HCT116 (cell line): Measurements from ENCODE around the gene CNFN. TPM values are rescaled to one million over a fixed set of nuclear protein-coding genes. Genes with fewer than 3 reads are reported as not detected.

Experiments used
- ATAC-seq: fragments of 200-7000 bp; cut with Tn5 transposase; 2 replicates; pipeline ENCODE4 v1.9.1; 2020; ENCODE audit warnings: mild to moderate bottlenecking, moderate library complexity
- BruUV-seq: library from RNA; stranded (reverse); fragments of 400-500 nt; replicated peaks from 2 replicates; lab custom pipeline; 2021; lab: Mats Ljungman, UMichigan
- CTCF ChIA-PET: fragments of 300-600 bp; sonication (Branson Sonifier 250); formaldehyde crosslinking; loops from one replicate; lab custom pipeline; 2021; ENCODE audit warnings: antibody characterized with exemption; lab: Charles Lee
- POLR2A ChIA-PET: fragments of 300-600, 350-600 bp; sonication (Branson Sonifier 250); formaldehyde crosslinking; loops from one replicate; lab custom pipeline; 2021; ENCODE audit warnings: antibody characterized with exemption; lab: Charles Lee
- RAD21 ChIA-PET, 2 experiments: fragments of 300-600 bp; sonication (Branson Sonifier 250); formaldehyde crosslinking; loops; one replicate each; lab custom pipeline; 2023; ENCODE audit warnings: low total read pairs in 2 of 2; ENCODE audit not compliant: uncharacterized antibody in 2 of 2, unreplicated experiment in 2 of 2, low non-redundant PET in 1 of 2; lab: Charles Lee
- DNase-seq: peaks from one replicate; pipeline ENCODE4 v3.0.0-alpha.2; 2010; ENCODE audit warnings: low read depth, low spot score
- H2AFZ ChIP-seq: fragments of 200-600 bp; shearing (Covaris generic), sonication (generic); 2 replicates; pipeline ENCODE4 v1.6.1; 2017; ENCODE audit warnings: low read depth, mixed run types, mixed read lengths, antibody characterized with exemption, low read length; ENCODE audit not compliant: poor library complexity, severe bottlenecking
- H3K27ac ChIP-seq: 2 replicates; pipeline ENCODE4 v1.5.1; 2012; ENCODE audit warnings: low read depth, low read length
- H3K27me3 ChIP-seq: fragments of 200-600 bp; sonication (generic); 2 replicates; pipeline ENCODE4 v1.6.1; 2016; ENCODE audit warnings: mixed run types, low read length, mixed read lengths; ENCODE audit not compliant: insufficient read depth
- H3K36me3 ChIP-seq, 2 experiments: fragments of 200-500 bp in 1 of 2; fragments of 200-600 bp in 1 of 2; sonication (Bioruptor generic) in 1 of 2; sonication (generic) in 1 of 2; 2 replicates each; pipeline versions ENCODE4 v1.5.1 to v1.6.1; 2014 to 2016; ENCODE audit warnings: low read length in 2 of 2, inconsistent platforms in 1 of 2, mixed read lengths in 1 of 2, mixed run types in 1 of 2; ENCODE audit not compliant: insufficient read depth in 2 of 2, control insufficient read depth in 1 of 2
- H3K4me1 ChIP-seq, 2 experiments: fragments of 200-600 bp in 1 of 2; sonication (generic) in 1 of 2; 2 replicates each; pipeline versions ENCODE4 v1.5.1 to v1.6.1; 2012 to 2017; ENCODE audit warnings: low read length in 2 of 2, inconsistent platforms in 1 of 2, mild to moderate bottlenecking in 1 of 2, mixed read lengths in 1 of 2, mixed run types in 1 of 2, moderate library complexity in 1 of 2; ENCODE audit not compliant: insufficient read depth in 2 of 2, control insufficient read depth in 1 of 2
- H3K4me2 ChIP-seq: fragments of 200-600 bp; sonication (generic); 2 replicates; pipeline ENCODE4 v1.6.1; 2017; ENCODE audit warnings: mixed run types, low read length, mixed read lengths
- H3K4me3 ChIP-seq, 2 experiments: fragments of 200-600 bp in 1 of 2; sonication (generic) in 1 of 2; replicated peaks in 1 of 2; 2 replicates each; pipeline ENCODE4 v1.5.1; 2011 to 2016; ENCODE audit warnings: low read length in 2 of 2, control low read depth in 1 of 2, low read depth in 1 of 2, mild to moderate bottlenecking in 1 of 2, mixed read lengths in 1 of 2, mixed run types in 1 of 2
- H3K79me2 ChIP-seq: fragments of 200-600 bp; sonication (generic); 2 replicates; pipeline ENCODE4 v1.6.1; 2017; ENCODE audit warnings: mild to moderate bottlenecking, mixed run types, low read length, moderate library complexity, mixed read lengths; ENCODE audit not compliant: insufficient read depth
- H3K9ac ChIP-seq: fragments of 200-600 bp; sonication (generic); 2 replicates; pipeline ENCODE4 v1.6.1; 2016; ENCODE audit warnings: low read length, mixed read lengths
- H3K9me2 ChIP-seq: fragments of 200-600 bp; sonication (generic), shearing (Covaris generic); 2 replicates; pipeline ENCODE4 v1.6.1; 2017; ENCODE audit warnings: mixed run types, mild to moderate bottlenecking, moderate library complexity; ENCODE audit not compliant: insufficient read depth
- H3K9me3 ChIP-seq, 2 experiments: fragments of 200-500 bp in 1 of 2; fragments of 200-600 bp in 1 of 2; sonication (Bioruptor generic) in 1 of 2; sonication (generic) in 1 of 2; 2 replicates each; pipeline ENCODE4 v1.6.1; 2014 to 2017; ENCODE audit warnings: low read length in 2 of 2, mixed read lengths in 2 of 2, inconsistent platforms in 1 of 2, low read depth in 1 of 2, mild to moderate bottlenecking in 1 of 2, mixed run types in 1 of 2, moderate library complexity in 1 of 2; ENCODE audit not compliant: control insufficient read depth in 1 of 2, insufficient read depth in 1 of 2
- H4K20me1 ChIP-seq: fragments of 200-600 bp; sonication (generic), shearing (Covaris generic); 2 replicates; pipeline ENCODE4 v1.6.1; 2017; ENCODE audit warnings: mixed run types, mild to moderate bottlenecking, moderate library complexity; ENCODE audit not compliant: insufficient read depth
- CBX3 ChIP-seq: IDR thresholded peaks from 2 replicates; pipeline ENCODE4 v1.6.1; 2012; ENCODE audit warnings: low read depth
- CTCF ChIP-seq, 3 experiments: fragments of 200-600 bp in 1 of 3; sonication (generic) in 1 of 3; IDR thresholded peaks in 2 of 3; conservative IDR thresholded peaks in 1 of 3; 2 replicates each; pipeline ENCODE4 v1.5.1; 2012 to 2017; ENCODE audit warnings: low read depth in 2 of 3, low read length in 2 of 3, antibody characterized with exemption in 1 of 3, borderline replicate concordance in 1 of 3, control low read depth in 1 of 3, mild to moderate bottlenecking in 1 of 3, mixed read lengths in 1 of 3, mixed run types in 1 of 3, moderate library complexity in 1 of 3; ENCODE audit not compliant: insufficient read depth in 1 of 3
- EGR1 ChIP-seq: IDR thresholded peaks from 2 replicates; pipeline ENCODE4 v1.6.1; 2012; ENCODE audit warnings: low read depth
- ELF1 ChIP-seq: IDR thresholded peaks from 2 replicates; pipeline ENCODE4 v1.6.1; 2012; ENCODE audit warnings: low read depth, borderline replicate concordance
- EZH2phosphoT487 ChIP-seq: fragments of 200-600 bp; IDR thresholded peaks from 2 replicates; pipeline ENCODE4 v1.6.1; 2018; ENCODE audit warnings: antibody characterized with exemption, borderline replicate concordance
- FOSL1 ChIP-seq: IDR thresholded peaks from 2 replicates; pipeline ENCODE4 v1.6.1; 2012; ENCODE audit warnings: low read depth
- JUND ChIP-seq: IDR thresholded peaks from 2 replicates; pipeline ENCODE4 v1.6.1; 2012
- MAX ChIP-seq: IDR thresholded peaks from 2 replicates; pipeline ENCODE4 v1.6.1; 2012
- POLR2A ChIP-seq: IDR thresholded peaks from 2 replicates; pipeline ENCODE4 v1.7.0; 2011; ENCODE audit warnings: borderline replicate concordance; ENCODE audit not compliant: insufficient read depth, insufficient read length; ENCODE audit errors: extremely low read depth
- REST ChIP-seq: IDR thresholded peaks from 2 replicates; pipeline ENCODE4 v1.6.1; 2012; ENCODE audit warnings: low read depth
- SIN3A ChIP-seq: IDR thresholded peaks from 2 replicates; pipeline ENCODE4 v1.6.1; 2012; ENCODE audit warnings: low read depth
- SP1 ChIP-seq: IDR thresholded peaks from 2 replicates; pipeline ENCODE4 v1.6.1; 2012; ENCODE audit warnings: low read depth
- SRF ChIP-seq: IDR thresholded peaks from 2 replicates; pipeline ENCODE4 v1.6.1; 2012; ENCODE audit warnings: low read depth
- TCF7L2 ChIP-seq: IDR thresholded peaks from 2 replicates; pipeline ENCODE4 v1.7.0; 2011; ENCODE audit warnings: borderline replicate concordance, inconsistent platforms; ENCODE audit not compliant: insufficient read depth, insufficient read length; ENCODE audit errors: extremely low read depth
- ZFX ChIP-seq: fragments of 450-650 bp; IDR thresholded peaks from 2 replicates; pipeline ENCODE4 v1.6.1; 2017
- ZNF274 ChIP-seq: fragments of 200-500 bp; sonication (Bioruptor generic); IDR thresholded peaks from 2 replicates; pipeline ENCODE4 v1.6.1; 2014; ENCODE audit warnings: mild to moderate bottlenecking, low read depth, low read length, inconsistent platforms
- intact Hi-C: fragments of 100-400 bp; cut with micrococcal nuclease; formaldehyde crosslinking; loops from 2 replicates; pipeline ENCODE4 v1.10.0; 2022
- total RNA-seq: library from RNA; stranded (reverse); gene quantifications from one replicate; pipeline ENCODE4 v1.2.1, GENCODE V29; 2021; ENCODE audit not compliant: unreplicated experiment

The CNFN gene
- total RNA-seq, 1 experiment from 2014 or later: 13.9 TPM

GRCh38 chr19:42435316-42435715 lies 45.2 kb upstream of the CNFN start:
- POLR2A ChIA-PET: no interaction called here

More at GRCh38 chr19:42435316-42435715, 45.2 kb upstream of the CNFN start:
- RAD21 ChIA-PET: no interaction called here
- TF ChIP-seq MAX: no peak
- no peak for TF ChIP-seq EZH2phosphoT487
- TF ChIP-seq SP1: no peak
- no peak for TF ChIP-seq ZFX
- no peak for TF ChIP-seq EGR1
- no peak for TF ChIP-seq CBX3
- TF ChIP-seq TCF7L2: no peak
- TF ChIP-seq ELF1: no peak
- TF ChIP-seq ZNF274: no peak
- no peak for TF ChIP-seq POLR2A
- TF ChIP-seq SRF: no peak
- no peak for TF ChIP-seq JUND
- TF ChIP-seq FOSL1: no peak
- no peak for TF ChIP-seq CTCF (IDR thresholded peaks at IDR 0.05 in 2 of 3, conservative IDR thresholded peaks at IDR 0.05 in 1 of 3; ENCODE audit: borderline replicate concordance in 1 of 3, insufficient read depth in 1 of 3, low read depth in 2 of 3, low read length in 2 of 3)
- TF ChIP-seq SIN3A: no peak
- TF ChIP-seq REST: no peak
- TF ChIP-seq, all 23 proteins: peak for 0
- CTCF ChIA-PET: interaction anchor here (1.6 kb wide), 1 partner anchor 31 kb away, joined by 3 read pairs; no protein-coding TSS in a partner anchor
- Histone ChIP-seq H3K36me3 (no peaks in the 10 kb centered on the region), H3K4me1 (peaks cover 6 to 19% of the 10 kb centered on the region in 2 experiments), H4K20me1 (no peaks in the 10 kb centered on the region), H2AFZ (no peak overlapping the region), H3K4me3 (no peak overlapping the region), H3K9me3 (no peaks in the 10 kb centered on the region), H3K79me2 (no peaks in the 10 kb centered on the region), H3K9ac (no peak overlapping the region), H3K27ac (no peak overlapping the region), H3K27me3 (no peaks in the 10 kb centered on the region), H3K4me2 (no peak overlapping the region), H3K9me2 (no peaks in the 10 kb centered on the region)
- no peak for ATAC-seq
- DNase-seq: no peak
- intact Hi-C loops: loop anchor here (5.0 kb wide), 1 partner anchor 328 kb away; no protein-coding TSS in a partner anchor
- no TSS peak for BruUV-seq
